ENCODE results near the gene SPSB1. TPM values are rescaled to one million over a fixed set of nuclear protein-coding genes. Genes with fewer than 3 reads are reported as not detected.

Gene SPSB1
- polyA plus RNA-seq, 1 donor (not counting 4 experiments of a cell fraction or from before 2014, with no cell fraction given), result 19.8 TPM

DNA sequence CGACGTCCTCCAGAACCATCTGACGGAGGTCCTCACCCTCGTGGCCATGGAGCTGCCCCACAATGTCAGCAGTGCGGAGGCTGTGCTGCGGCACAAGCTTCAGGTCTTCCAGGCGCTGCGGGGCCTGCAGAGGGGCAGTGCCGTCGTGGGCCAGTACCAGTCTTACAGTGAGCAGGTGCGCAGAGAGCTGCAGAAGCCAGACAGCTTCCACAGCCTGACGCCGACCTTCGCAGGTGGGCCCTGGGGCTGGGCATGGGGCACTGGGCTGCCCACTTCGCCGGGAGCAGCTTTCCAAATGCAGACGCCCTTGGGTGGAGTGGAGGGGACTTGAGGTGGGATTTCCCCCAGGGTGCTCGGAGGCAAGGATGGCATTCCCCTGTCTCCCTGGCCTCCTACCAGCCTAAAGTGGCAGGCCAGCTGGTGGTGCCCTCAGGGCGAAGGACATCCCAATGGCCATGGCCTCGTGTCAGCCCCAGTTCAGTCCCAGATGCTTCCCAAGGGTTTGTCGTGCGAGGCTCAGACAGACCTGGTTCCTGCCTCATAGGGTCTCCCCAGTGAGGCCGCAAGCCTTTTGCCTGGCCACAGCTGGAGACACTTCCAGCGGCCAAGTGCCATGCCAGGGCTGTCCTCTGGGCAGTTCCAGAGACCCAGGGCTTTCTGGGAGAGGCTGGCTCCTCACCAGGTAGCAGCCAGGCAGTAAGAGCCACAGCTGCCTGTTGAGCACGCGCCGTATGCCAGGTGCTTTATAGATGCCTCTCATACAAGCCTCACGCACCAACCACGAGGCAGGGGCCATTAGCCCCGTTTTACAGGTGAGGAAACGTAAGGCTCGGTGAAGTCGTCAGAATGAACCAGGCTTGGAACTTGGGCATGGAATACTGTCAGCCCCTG lies 30.4 kb upstream of the SPSB1 start:
- Histone ChIP-seq H4K20me1 (ENCODE audit: control insufficient read depth, extremely low read depth, insufficient read depth, low read length) (no peaks in the 10 kb centered on the region), H3K27me3 (ENCODE audit: control insufficient read depth, extremely low read depth, insufficient read depth, low read length) (no peaks in the 10 kb centered on the region), H3K27ac (ENCODE audit: control insufficient read depth, insufficient read depth, low read length) (no peak overlapping the region), H3K9ac (ENCODE audit: control insufficient read depth, extremely low read depth, insufficient read depth, low read length) (no peak overlapping the region), H3K9me3 (ENCODE audit: control insufficient read depth, low read depth, low read length) (peaks cover 17% of the 10 kb centered on the region), H3K4me1 (ENCODE audit: control insufficient read depth, extremely low read depth, insufficient read depth, low read length) (no peaks in the 10 kb centered on the region), H3K79me2 (ENCODE audit: control insufficient read depth, insufficient read depth, low read length) (peaks cover 3% of the 10 kb centered on the region), H3K4me3 (ENCODE audit: control insufficient read depth in 2 of 3, extremely low read depth in 1 of 3, insufficient read depth in 2 of 3, low read depth in 1 of 3, low read length in 3 of 3) (no peak overlapping the region), H3K4me2 (ENCODE audit: control insufficient read depth, extremely low read depth, insufficient read depth, low read depth, low read length) (no peak overlapping the region), H3K36me3 (ENCODE audit: control insufficient read depth in 2 of 2, extremely low read depth in 1 of 2, insufficient read depth in 2 of 2, low read length in 2 of 2) (no peaks in the 10 kb centered on the region), H2AFZ (ENCODE audit: control insufficient read depth, low read length) (no peak overlapping the region), H3K9me1 (ENCODE audit: control insufficient read depth, extremely low read depth, insufficient read depth, low read length) (no peaks in the 10 kb centered on the region)
- TF ChIP-seq, protein P1, sequence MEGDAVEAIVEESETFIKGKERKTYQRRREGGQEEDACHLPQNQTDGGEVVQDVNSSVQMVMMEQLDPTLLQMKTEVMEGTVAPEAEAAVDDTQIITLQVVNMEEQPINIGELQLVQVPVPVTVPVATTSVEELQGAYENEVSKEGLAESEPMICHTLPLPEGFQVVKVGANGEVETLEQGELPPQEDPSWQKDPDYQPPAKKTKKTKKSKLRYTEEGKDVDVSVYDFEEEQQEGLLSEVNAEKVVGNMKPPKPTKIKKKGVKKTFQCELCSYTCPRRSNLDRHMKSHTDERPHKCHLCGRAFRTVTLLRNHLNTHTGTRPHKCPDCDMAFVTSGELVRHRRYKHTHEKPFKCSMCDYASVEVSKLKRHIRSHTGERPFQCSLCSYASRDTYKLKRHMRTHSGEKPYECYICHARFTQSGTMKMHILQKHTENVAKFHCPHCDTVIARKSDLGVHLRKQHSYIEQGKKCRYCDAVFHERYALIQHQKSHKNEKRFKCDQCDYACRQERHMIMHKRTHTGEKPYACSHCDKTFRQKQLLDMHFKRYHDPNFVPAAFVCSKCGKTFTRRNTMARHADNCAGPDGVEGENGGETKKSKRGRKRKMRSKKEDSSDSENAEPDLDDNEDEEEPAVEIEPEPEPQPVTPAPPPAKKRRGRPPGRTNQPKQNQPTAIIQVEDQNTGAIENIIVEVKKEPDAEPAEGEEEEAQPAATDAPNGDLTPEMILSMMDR (optimal IDR thresholded peaks at IDR 0.05 in 1 of 3, IDR thresholded peaks at IDR 0.05 in 1 of 3, conservative IDR thresholded peaks at IDR 0.05 in 1 of 3; ENCODE audit: extremely low read depth in 1 of 3, insufficient read depth in 2 of 3, low read length in 3 of 3), result no peak
- TF ChIP-seq EZH2 (IDR thresholded peaks at IDR 0.05; ENCODE audit: low read length), result no peak
- FAIRE-seq, result no peak
- no peak for DNase-seq (ENCODE audit: low read depth, low spot score)
- dilution Hi-C loops (cut with MboI; ENCODE audit: extremely low pct_ligation_motif_present, low sequenced_read_pairs), result no loop called here

- no peaks in the 10 kb centered on the region for H3K4me1 ChIP-seq (ENCODE audit: control insufficient read depth, extremely low read depth, insufficient read depth, low read length)
- H3K27ac ChIP-seq (ENCODE audit: control insufficient read depth, insufficient read depth, low read length), result no peak overlapping the region
- peaks cover 13% of the 10 kb centered on the region for H3K9me3 ChIP-seq (ENCODE audit: control insufficient read depth, low read depth, low read length)
- no peaks in the 10 kb centered on the region for H3K27me3 ChIP-seq (ENCODE audit: control insufficient read depth, extremely low read depth, insufficient read depth, low read length)
- no peak overlapping the region for H3K4me3 ChIP-seq (ENCODE audit: control insufficient read depth in 2 of 3, extremely low read depth in 1 of 3, insufficient read depth in 2 of 3, low read depth in 1 of 3, low read length in 3 of 3)
- FAIRE-seq (no peak), DNase-seq (ENCODE audit: low read depth, low spot score) (no peak)
- H4K20me1 ChIP-seq (ENCODE audit: control insufficient read depth, extremely low read depth, insufficient read depth, low read length), result no peaks in the 10 kb centered on the region
- no peak overlapping the region for H2AFZ ChIP-seq (ENCODE audit: control insufficient read depth, low read length)
- dilution Hi-C loops (cut with MboI; ENCODE audit: extremely low pct_ligation_motif_present, low sequenced_read_pairs), result no loop called here
- H3K79me2 ChIP-seq (ENCODE audit: control insufficient read depth, insufficient read depth, low read length), result peaks cover 3% of the 10 kb centered on the region
- H3K36me3 ChIP-seq (ENCODE audit: control insufficient read depth in 2 of 2, extremely low read depth in 1 of 2, insufficient read depth in 2 of 2, low read length in 2 of 2), result no peaks in the 10 kb centered on the region
- TF ChIP-seq, protein P1 (optimal IDR thresholded peaks at IDR 0.05 in 1 of 3, IDR thresholded peaks at IDR 0.05 in 1 of 3, conservative IDR thresholded peaks at IDR 0.05 in 1 of 3; ENCODE audit: extremely low read depth in 1 of 3, insufficient read depth in 2 of 3, low read length in 3 of 3), result no peak
- TF ChIP-seq EZH2 (IDR thresholded peaks at IDR 0.05; ENCODE audit: low read length), result no peak
- H3K4me2 ChIP-seq (ENCODE audit: control insufficient read depth, extremely low read depth, insufficient read depth, low read depth, low read length), result no peak overlapping the region
- H3K9me1 ChIP-seq (ENCODE audit: control insufficient read depth, extremely low read depth, insufficient read depth, low read length), result no peaks in the 10 kb centered on the region
- no peak overlapping the region for H3K9ac ChIP-seq (ENCODE audit: control insufficient read depth, extremely low read depth, insufficient read depth, low read length)
These were observed 29.3 kb upstream of the SPSB1 start for GRCh38 chr1:9263276-9263855.

Data from keratinocyte (primary cell).